Hepatocyte (in vitro differentiated cells): ENCODE data around the gene BTC. TPM values are rescaled to one million over a fixed set of nuclear protein-coding genes. Genes with fewer than 3 reads are reported as not detected.

Experiments
- DNase-seq: peaks from one replicate; pipeline ENCODE4 v3.0.0-alpha.2; 2016; ENCODE audit warnings: low spot score
- H2AFZ ChIP-seq: fragments of 200-600 bp; sonication (generic); 2 replicates; pipeline ENCODE4 v1.6.0; 2016; ENCODE audit warnings: antibody characterized with exemption, mild to moderate bottlenecking
- H3K27ac ChIP-seq: fragments of 200-600 bp; sonication (generic); 2 replicates; pipeline ENCODE4 v1.5.1; 2016; ENCODE audit warnings: mild to moderate bottlenecking
- H3K27me3 ChIP-seq: fragments of 200-600 bp; sonication (generic); 2 replicates; pipeline ENCODE4 v1.6.1; 2016
- H3K36me3 ChIP-seq: fragments of 200-600 bp; sonication (generic); replicated peaks from 2 replicates; pipeline ENCODE4 v1.5.1; 2016; ENCODE audit warnings: low read depth; ENCODE audit not compliant: insufficient read depth
- H3K4me1 ChIP-seq: fragments of 200-600 bp; sonication (generic); 2 replicates; pipeline ENCODE4 v1.5.1; 2016; ENCODE audit warnings: mild to moderate bottlenecking, moderate library complexity; ENCODE audit not compliant: insufficient read depth
- H3K4me2 ChIP-seq: fragments of 200-600 bp; sonication (generic); 2 replicates; pipeline ENCODE4 v1.6.0; 2016
- H3K4me3 ChIP-seq: fragments of 200-600 bp; sonication (generic); 2 replicates; pipeline ENCODE4 v1.5.1; 2016; ENCODE audit warnings: mild to moderate bottlenecking
- H3K79me2 ChIP-seq: fragments of 200-600 bp; sonication (generic); 2 replicates; pipeline ENCODE4 v1.6.0; 2017; ENCODE audit warnings: mild to moderate bottlenecking
- H3K9me2 ChIP-seq: fragments of 200-600 bp; sonication (generic); replicated peaks from 2 replicates; pipeline ENCODE4 v1.6.0; 2017; ENCODE audit warnings: mild to moderate bottlenecking; ENCODE audit not compliant: insufficient read depth
- H3K9me3 ChIP-seq: fragments of 200-600 bp; sonication (generic); 2 replicates; pipeline ENCODE4 v1.5.1; 2016; ENCODE audit warnings: low read depth, mild to moderate bottlenecking
- H4K20me1 ChIP-seq: fragments of 200-600 bp; sonication (generic); 2 replicates; pipeline ENCODE4 v1.6.0; 2016; ENCODE audit warnings: mild to moderate bottlenecking; ENCODE audit not compliant: insufficient read depth, poor library complexity, severe bottlenecking
- CTCF ChIP-seq: fragments of 200-600 bp; sonication (generic); IDR thresholded peaks from 2 replicates; pipeline ENCODE4 v1.5.1; 2016; ENCODE audit warnings: antibody characterized with exemption, mild to moderate bottlenecking; ENCODE audit not compliant: poor library complexity
- EZH2 ChIP-seq: fragments of 200-600 bp; sonication (generic); IDR thresholded peaks from 2 replicates; pipeline ENCODE4 v1.6.1; 2016; ENCODE audit warnings: antibody characterized with exemption, mild to moderate bottlenecking, borderline replicate concordance
- EZH2phosphoT487 ChIP-seq: fragments of 200-600 bp; sonication (generic); IDR thresholded peaks from one replicate; pipeline ENCODE4 v1.6.1; 2018; ENCODE audit warnings: antibody characterized with exemption, mild to moderate bottlenecking, low read depth, moderate library complexity; ENCODE audit not compliant: unreplicated experiment, severe bottlenecking
- WGBS: methylation state at CpG from one replicate; pipeline ENCODE4 v1.1.6; 2016; ENCODE audit warnings: low lambda C conversion rate; ENCODE audit errors: missing lambda C conversion rate; 5-methylcytosine and 5-hydroxymethylcytosine counted together
- polyA plus RNA-seq: library from polyadenylated mRNA; unstranded; fragments of >200 nt; fragmentation: Nextera tagmentation; extraction: Ambion mirVana; gene quantifications from 2 replicates; pipeline ENCODE4 v1.2.1, GENCODE V29; 2016
- total RNA-seq: library from RNA; depleted of rRNA; stranded (reverse); fragments of >200 nt; gene quantifications from 2 replicates; pipeline ENCODE4 v1.2.3, GENCODE V29; 2014

The BTC gene
- total and polyA plus RNA-seq, 2 experiments from 2014 or later: 2.0 to 2.5 TPM

GRCh38 chr4:74752798-74753197, 41.5 kb downstream of the BTC start:
- no peaks in the 10 kb centered on the region for H3K9me3 ChIP-seq
- no peaks in the 10 kb centered on the region for H3K79me2 ChIP-seq
- no peaks in the 10 kb centered on the region for H3K9me2 ChIP-seq
- no peaks in the 10 kb centered on the region for H4K20me1 ChIP-seq
- no peaks in the 10 kb centered on the region for H3K36me3 ChIP-seq
- no peaks in the 10 kb centered on the region for H3K27me3 ChIP-seq
- no peak overlapping the region for H3K27ac ChIP-seq
- TF ChIP-seq EZH2phosphoT487 (no peak), EZH2 (no peak), CTCF (no peak)
- no peak overlapping the region for H2AFZ ChIP-seq
- H3K4me3 ChIP-seq: no peak overlapping the region
- no peak for DNase-seq
- H3K4me2 ChIP-seq: no peak overlapping the region
- H3K4me1 ChIP-seq: peaks cover 5% of the 10 kb centered on the region

- no peaks in the 10 kb centered on the region for H3K36me3 ChIP-seq
- no peak overlapping the region for H3K4me3 ChIP-seq
- no peaks in the 10 kb centered on the region for H3K9me3 ChIP-seq
- H3K27me3 ChIP-seq: no peaks in the 10 kb centered on the region
- no peaks in the 10 kb centered on the region for H3K79me2 ChIP-seq
- H3K27ac ChIP-seq: no peak overlapping the region
- H3K4me1 ChIP-seq: peaks cover 5% of the 10 kb centered on the region
- TF ChIP-seq EZH2phosphoT487 (no peak), CTCF (no peak), EZH2 (no peak)
- H3K9me2 ChIP-seq: no peaks in the 10 kb centered on the region
- DNase-seq: no peak
- no peaks in the 10 kb centered on the region for H4K20me1 ChIP-seq
- WGBS: 70% methylated on average over 1 of the region's 1 CpG
- no peak overlapping the region for H2AFZ ChIP-seq
- H3K4me2 ChIP-seq: no peak overlapping the region
These were observed 42.5 kb downstream of the BTC start for GRCh38 chr4:74751856-74752255.

- Histone ChIP-seq H3K4me1 (peaks cover 5% of the 10 kb centered on the region), H3K4me2 (no peak overlapping the region), H3K9me2 (no peaks in the 10 kb centered on the region), H3K27me3 (no peaks in the 10 kb centered on the region), H4K20me1 (no peaks in the 10 kb centered on the region), H3K79me2 (no peaks in the 10 kb centered on the region), H2AFZ (no peak overlapping the region), H3K4me3 (no peak overlapping the region), H3K27ac (no peak overlapping the region), H3K36me3 (no peaks in the 10 kb centered on the region), H3K9me3 (no peaks in the 10 kb centered on the region)
- no peak for DNase-seq
- WGBS: 72% methylated on average over 5 of the region's 5 CpGs
- TF ChIP-seq CTCF: no peak
- no peak for TF ChIP-seq EZH2phosphoT487
- TF ChIP-seq EZH2: no peak
These were observed 43.1 kb downstream of the BTC start for GRCh38 chr4:74751247-74751646.

GRCh38 chr4:74742185-74742584, 52.1 kb downstream of the BTC start:
- DNase-seq: no peak
- H3K27ac ChIP-seq: no peak overlapping the region
- H3K4me2 ChIP-seq: peak overlapping the region; percentile 5
- H4K20me1 ChIP-seq: no peaks in the 10 kb centered on the region
- H3K9me2 ChIP-seq: no peaks in the 10 kb centered on the region
- H2AFZ ChIP-seq: no peak overlapping the region
- H3K36me3 ChIP-seq: no peaks in the 10 kb centered on the region
- no peak for TF ChIP-seq CTCF
- TF ChIP-seq EZH2: no peak
- TF ChIP-seq EZH2phosphoT487: no peak
- H3K4me3 ChIP-seq: no peak overlapping the region
- no peaks in the 10 kb centered on the region for H3K27me3 ChIP-seq
- H3K79me2 ChIP-seq: no peaks in the 10 kb centered on the region
- WGBS: 41% methylated on average over 1 of the region's 1 CpG
- H3K4me1 ChIP-seq: no peaks in the 10 kb centered on the region
- H3K9me3 ChIP-seq: no peaks in the 10 kb centered on the region
